Measurements from ENCODE around the gene AJAP1. TPM values are rescaled to one million over a fixed set of nuclear protein-coding genes. Genes with fewer than 3 reads are reported as not detected.

The AJAP1 gene
- total RNA-seq, 2 experiments from 2014 or later: 0.39 to 0.47 TPM

DNA sequence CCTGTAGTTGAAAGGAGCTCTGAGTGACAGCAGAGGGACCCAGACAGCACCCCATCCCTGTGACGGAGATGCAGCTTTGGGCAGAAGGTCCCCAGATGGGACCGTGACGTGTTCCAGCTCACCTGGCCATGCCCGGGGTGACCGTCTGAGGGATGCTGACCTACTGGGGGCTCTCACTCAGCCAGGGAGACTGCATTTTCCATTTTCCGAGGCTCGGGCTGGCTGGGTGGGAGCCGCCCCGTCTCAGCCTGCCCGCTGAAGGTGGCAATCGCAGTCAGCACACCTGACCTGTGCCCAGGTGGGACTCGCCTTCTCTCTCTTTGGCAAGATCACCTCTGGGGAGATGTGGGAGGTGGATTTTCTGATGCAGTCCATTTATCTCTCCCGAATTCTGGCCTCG is 127.2 kb downstream of the AJAP1 start:
- CTCF ChIA-PET: no interaction called here
- Mint-ChIP-seq H3K9me3 (no peaks in the 10 kb centered on the region), H3K36me3 (ENCODE audit: low read depth) (no peaks in the 10 kb centered on the region), H3K4me1 (ENCODE audit: low read depth) (no peaks in the 10 kb centered on the region), H3K4me3 (no peak overlapping the region), H3K27me3 (no peaks in the 10 kb centered on the region), H3K27ac (no peak overlapping the region)
- POLR2A ChIA-PET: no interaction called here
- Histone ChIP-seq H3K9me3 (ENCODE audit: control insufficient read depth in 1 of 2, insufficient read depth in 1 of 2, low read length in 2 of 2) (no peaks in the 10 kb centered on the region), H3K4me3 (ENCODE audit: low read length) (no peak overlapping the region), H3K36me3 (ENCODE audit: insufficient read depth, low read length) (no peaks in the 10 kb centered on the region), H3K27me3 (ENCODE audit: control insufficient read depth in 1 of 2, insufficient read depth in 2 of 2, low read length in 2 of 2) (peaks cover 0 to 4% of the 10 kb centered on the region in 2 experiments), H3K27ac (ENCODE audit: low read depth in 1 of 2, low read length in 2 of 2) (no peak overlapping the region), H3K4me1 (ENCODE audit: insufficient read depth, low read length) (no peaks in the 10 kb centered on the region)
- TF ChIP-seq, protein P1, sequence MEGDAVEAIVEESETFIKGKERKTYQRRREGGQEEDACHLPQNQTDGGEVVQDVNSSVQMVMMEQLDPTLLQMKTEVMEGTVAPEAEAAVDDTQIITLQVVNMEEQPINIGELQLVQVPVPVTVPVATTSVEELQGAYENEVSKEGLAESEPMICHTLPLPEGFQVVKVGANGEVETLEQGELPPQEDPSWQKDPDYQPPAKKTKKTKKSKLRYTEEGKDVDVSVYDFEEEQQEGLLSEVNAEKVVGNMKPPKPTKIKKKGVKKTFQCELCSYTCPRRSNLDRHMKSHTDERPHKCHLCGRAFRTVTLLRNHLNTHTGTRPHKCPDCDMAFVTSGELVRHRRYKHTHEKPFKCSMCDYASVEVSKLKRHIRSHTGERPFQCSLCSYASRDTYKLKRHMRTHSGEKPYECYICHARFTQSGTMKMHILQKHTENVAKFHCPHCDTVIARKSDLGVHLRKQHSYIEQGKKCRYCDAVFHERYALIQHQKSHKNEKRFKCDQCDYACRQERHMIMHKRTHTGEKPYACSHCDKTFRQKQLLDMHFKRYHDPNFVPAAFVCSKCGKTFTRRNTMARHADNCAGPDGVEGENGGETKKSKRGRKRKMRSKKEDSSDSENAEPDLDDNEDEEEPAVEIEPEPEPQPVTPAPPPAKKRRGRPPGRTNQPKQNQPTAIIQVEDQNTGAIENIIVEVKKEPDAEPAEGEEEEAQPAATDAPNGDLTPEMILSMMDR (IDR thresholded peaks at IDR 0.05): no peak
- DNase-seq: no peak
- intact Hi-C loops (cut with DNase I, micrococcal nuclease): no loop called here
- ATAC-seq (ENCODE audit: poor library complexity): no peak

DNA sequence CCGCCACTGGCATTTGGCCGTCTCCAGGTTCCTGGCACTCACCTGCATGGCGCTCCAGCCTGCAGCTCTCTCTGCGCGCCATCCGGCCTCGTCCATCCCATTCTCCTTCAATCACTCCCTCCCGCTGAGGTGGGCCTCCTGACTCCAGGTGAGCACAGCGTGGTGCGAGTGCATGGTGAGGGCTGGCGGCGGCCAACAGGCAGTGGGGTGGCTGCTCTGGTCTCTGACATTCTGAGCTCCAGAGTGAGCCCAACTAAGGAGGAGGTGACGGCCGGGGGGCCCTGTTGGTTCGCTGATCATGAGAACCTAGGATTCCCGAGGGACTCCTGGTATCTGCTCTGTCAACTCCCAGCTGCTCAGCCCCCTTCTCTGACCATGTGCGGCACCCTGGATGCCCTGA is 130.4 kb downstream of the AJAP1 start:
- Histone ChIP-seq H3K4me3 (ENCODE audit: low read length) (no peak overlapping the region), H3K4me1 (ENCODE audit: insufficient read depth, low read length) (no peaks in the 10 kb centered on the region), H3K27ac (ENCODE audit: low read depth in 1 of 2, low read length in 2 of 2) (no peak overlapping the region), H3K36me3 (ENCODE audit: insufficient read depth, low read length) (no peaks in the 10 kb centered on the region), H3K27me3 (ENCODE audit: control insufficient read depth in 1 of 2, insufficient read depth in 2 of 2, low read length in 2 of 2) (peaks cover 0 to 4% of the 10 kb centered on the region in 2 experiments), H3K9me3 (ENCODE audit: control insufficient read depth in 1 of 2, insufficient read depth in 1 of 2, low read length in 2 of 2) (no peaks in the 10 kb centered on the region)
- ChIA-PET POLR2A (no interaction called here), CTCF (no interaction called here)
- intact Hi-C loops (cut with DNase I, micrococcal nuclease): no loop called here
- no peaks in the 10 kb centered on the region for H3K4me1 Mint-ChIP-seq (ENCODE audit: low read depth)
- no peaks in the 10 kb centered on the region for H3K36me3 Mint-ChIP-seq (ENCODE audit: low read depth)
- DNase-seq (no peak), ATAC-seq (ENCODE audit: poor library complexity) (no peak)
- no peak overlapping the region for H3K4me3 Mint-ChIP-seq
- H3K9me3 Mint-ChIP-seq: no peaks in the 10 kb centered on the region
- TF ChIP-seq, protein P1 (IDR thresholded peaks at IDR 0.05): no peak
- no peaks in the 10 kb centered on the region for H3K27me3 Mint-ChIP-seq
- H3K27ac Mint-ChIP-seq: no peak overlapping the region

DNA sequence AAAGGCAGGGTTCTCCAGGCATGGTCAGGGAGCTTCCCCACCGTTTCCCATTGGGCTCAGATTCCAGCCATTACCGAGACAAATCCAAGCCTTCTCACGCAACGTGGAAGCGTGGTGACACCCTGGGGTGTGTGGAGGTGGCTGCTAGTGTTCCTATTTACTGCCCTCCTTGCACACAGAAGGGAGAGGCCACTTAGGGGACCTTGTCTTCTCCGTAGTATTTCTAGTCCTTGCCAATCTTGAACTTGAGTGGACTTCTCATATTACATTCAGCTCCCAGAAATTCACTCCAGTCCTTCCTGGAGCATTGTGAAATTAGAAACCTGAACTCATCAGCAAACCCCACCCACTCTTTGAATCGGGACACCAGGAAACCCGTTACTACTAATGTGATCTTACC is 131.6 kb downstream of the AJAP1 start:
- H3K27me3 ChIP-seq (ENCODE audit: control insufficient read depth in 1 of 2, insufficient read depth in 2 of 2, low read length in 2 of 2): peaks cover 0 to 4% of the 10 kb centered on the region in 2 experiments
- ChIA-PET CTCF (no interaction called here), POLR2A (no interaction called here)
- no peaks in the 10 kb centered on the region for H3K36me3 ChIP-seq (ENCODE audit: insufficient read depth, low read length)
- ATAC-seq (ENCODE audit: poor library complexity): no peak
- H3K9me3 ChIP-seq (ENCODE audit: control insufficient read depth in 1 of 2, insufficient read depth in 1 of 2, low read length in 2 of 2): no peaks in the 10 kb centered on the region
- Mint-ChIP-seq H3K27ac (no peak overlapping the region), H3K9me3 (no peaks in the 10 kb centered on the region), H3K27me3 (no peaks in the 10 kb centered on the region), H3K36me3 (ENCODE audit: low read depth) (no peaks in the 10 kb centered on the region), H3K4me1 (ENCODE audit: low read depth) (no peaks in the 10 kb centered on the region), H3K4me3 (no peak overlapping the region)
- intact Hi-C loops (cut with DNase I, micrococcal nuclease): no loop called here
- H3K4me3 ChIP-seq (ENCODE audit: low read length): no peak overlapping the region
- no peaks in the 10 kb centered on the region for H3K4me1 ChIP-seq (ENCODE audit: insufficient read depth, low read length)
- no peak for DNase-seq
- TF ChIP-seq, protein P1 (IDR thresholded peaks at IDR 0.05): no peak
- no peak overlapping the region for H3K27ac ChIP-seq (ENCODE audit: low read depth in 1 of 2, low read length in 2 of 2)
